NCI-H774 (cell line): ENCODE results near the gene EPN2.

Source experiments
- DNase-seq: peaks from one replicate; lab custom pipeline; 2025; lab: John Stamatoyannopoulos, UW

Gene EPN2

GRCh38 chr17:19239544-19239943 lies 2.4 kb downstream of the EPN2 start:
- no peak for DNase-seq

GRCh38 chr17:19242323-19242722 lies 5.2 kb downstream of the EPN2 start:
- no peak for DNase-seq

DNA sequence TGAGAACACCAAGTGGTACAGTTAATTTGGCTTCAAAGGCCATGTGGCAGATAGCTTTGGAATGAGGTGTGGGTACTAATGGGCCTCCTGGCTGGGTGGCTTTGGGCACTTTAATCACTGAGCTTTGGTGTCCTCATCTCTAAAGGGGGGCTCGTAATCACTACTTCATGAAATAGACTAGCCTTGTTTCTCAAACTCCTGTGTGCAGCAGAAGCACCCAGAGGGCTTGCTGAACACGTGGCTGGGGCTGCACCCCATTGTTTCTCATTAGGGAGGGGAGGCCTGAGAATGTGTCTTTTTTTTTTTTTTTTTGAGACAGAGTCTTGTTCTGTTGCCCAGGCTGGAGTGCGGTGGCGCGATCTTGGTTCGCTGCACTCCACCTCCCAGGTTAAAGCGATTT lies 5.8 kb downstream of the EPN2 start:
- no peak for DNase-seq

DNA sequence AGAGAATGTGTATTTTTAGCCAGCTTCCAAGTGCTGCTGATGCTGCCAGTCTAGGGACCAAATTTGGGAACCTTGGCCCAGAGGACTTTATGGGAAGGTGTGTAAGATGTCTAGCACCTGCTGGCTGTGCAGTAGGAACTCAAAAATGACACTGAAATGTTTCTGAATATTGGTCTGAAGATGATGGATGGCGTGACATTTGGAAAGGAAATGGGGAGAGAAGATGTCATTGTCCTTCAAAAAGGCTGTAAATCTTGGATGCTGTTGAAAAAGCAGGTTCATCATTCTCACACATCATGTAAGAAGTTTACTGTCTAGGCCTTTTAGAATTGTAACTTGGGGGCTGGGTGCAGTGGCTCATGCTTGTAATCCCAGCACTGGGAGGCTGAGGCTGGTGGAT lies 6.7 kb downstream of the EPN2 start:
- no peak for DNase-seq

DNA sequence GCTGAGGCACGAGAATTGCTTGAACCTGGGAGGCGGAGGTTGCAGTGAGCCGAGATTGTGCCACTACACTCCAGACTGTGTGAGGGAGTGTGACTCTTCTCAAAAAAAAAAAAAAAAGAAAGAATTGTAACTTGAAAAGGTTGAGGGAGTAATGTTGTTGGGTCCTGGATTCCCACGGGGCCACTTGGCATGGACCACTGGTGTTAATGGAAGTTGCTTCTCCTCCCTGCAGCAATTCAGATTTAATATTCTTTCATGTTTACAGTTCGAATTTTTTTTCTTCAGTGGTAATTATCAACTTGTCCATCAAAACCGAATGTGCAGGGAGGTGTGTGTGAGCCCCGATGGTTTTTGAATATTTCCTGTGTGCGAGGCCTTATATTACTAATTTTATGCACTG lies 7.2 kb downstream of the EPN2 start:
- no peak for DNase-seq

DNA sequence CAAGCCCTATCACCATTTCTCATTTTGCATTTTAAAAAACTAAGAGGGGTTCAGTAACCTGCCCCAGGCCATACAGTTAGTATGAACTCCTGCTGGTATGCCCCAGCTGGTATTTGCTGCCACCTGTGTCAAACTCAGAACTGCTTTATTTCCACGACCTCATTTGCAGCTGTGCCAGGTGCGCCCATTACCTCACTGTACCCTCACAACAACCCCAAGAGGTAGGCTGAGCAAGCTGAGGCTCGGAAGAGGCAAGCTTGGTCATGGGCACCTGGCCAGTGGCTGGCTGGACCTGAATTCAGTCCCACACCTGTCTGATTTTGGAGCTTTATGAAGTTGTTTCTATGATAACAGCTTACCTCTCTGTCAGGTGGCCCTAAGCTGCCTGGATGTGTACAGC lies 7.6 kb downstream of the EPN2 start:
- DNase-seq, result no peak

GRCh38 chr17:19247473-19247872 lies 10.3 kb downstream of the EPN2 start:
- no peak for DNase-seq

DNA sequence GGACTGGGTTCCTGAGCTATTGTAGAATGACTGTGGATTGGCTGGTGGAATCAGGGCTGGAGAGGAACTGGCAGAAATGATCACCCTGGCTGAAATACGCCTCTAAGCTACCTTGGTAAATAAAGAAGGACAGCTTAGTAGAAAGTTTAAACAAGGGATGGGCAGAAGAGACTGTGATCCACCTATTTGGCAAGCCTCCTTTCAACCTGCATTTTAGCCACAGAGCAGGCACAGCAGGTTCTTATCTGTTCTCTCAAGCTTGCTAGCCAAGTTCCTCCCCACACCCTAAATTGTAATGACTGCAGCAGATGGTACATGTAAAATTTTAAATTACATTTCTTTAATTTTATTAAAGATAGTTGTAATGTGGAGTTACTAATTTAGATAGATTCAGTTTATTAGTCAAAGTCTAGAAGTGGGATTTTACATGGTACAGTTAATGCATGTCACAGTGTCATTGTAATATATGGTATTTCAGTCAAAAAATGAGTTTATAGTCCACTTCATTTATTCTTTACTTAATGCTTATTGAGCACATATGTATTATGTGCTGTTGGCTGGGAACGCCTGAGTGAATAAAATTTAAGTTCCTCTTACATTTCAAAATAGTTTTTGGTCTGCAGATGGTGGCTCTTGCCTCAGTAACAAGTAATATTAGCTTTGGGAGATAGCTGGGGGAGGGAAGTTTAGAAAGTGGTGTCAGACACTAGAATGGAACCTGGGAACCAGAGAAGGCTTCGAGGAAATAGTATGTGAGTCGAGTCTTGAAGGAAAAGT lies 11.2 kb downstream of the EPN2 start:
- no peak for DNase-seq

DNA sequence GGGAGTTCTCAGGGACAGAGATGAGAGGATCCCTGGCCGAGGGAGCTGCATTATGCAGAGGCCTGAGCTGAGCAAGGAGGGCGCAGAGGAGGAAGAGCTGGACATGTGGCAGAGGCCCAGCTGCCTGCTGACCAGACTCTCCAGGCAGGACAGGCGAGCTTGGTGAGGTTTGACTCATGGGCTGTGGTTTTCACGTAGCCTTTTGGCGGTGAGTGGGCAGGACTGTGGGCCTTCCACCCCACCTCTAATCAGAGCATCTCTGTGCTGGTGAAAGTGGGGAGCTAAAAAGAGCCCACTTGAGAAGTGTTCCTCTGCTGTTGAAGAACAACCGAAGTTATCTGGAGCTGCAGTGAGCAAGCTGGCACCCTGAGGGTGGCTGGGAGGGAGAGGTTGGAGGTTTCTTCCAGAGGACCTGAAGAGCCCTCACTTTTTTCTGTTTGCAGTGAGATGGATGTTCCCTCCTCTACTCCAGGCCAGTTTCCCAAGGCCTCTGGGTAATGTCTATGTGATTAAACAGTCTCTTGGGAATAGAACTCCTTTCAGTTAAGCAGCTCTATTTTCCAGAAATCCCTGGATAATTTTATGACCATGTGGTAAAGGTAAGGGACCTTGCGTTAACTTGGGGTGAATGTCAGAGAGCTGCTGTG lies 11.9 kb downstream of the EPN2 start:
- DNase-seq, result no peak

DNA sequence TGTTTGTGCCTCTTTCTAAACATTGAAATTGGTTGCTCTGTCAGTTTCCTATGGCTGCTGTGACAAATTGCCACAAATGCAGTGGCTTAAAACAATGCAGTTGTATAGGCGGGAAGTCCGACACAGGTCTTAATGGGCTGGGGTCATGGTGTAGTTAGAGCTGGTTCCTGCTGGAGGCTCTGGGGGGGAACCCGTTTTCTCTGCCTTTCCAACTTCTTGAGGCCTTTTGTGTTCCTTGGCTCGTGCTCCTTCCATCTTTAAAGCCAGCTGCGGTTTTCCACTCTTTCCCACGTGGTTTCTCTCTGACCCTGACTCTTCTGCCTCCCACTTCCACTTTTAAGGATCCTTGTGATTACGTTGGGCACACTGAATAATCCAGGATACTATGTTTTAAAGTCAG lies 12.5 kb downstream of the EPN2 start:
- DNase-seq, result no peak

DNA sequence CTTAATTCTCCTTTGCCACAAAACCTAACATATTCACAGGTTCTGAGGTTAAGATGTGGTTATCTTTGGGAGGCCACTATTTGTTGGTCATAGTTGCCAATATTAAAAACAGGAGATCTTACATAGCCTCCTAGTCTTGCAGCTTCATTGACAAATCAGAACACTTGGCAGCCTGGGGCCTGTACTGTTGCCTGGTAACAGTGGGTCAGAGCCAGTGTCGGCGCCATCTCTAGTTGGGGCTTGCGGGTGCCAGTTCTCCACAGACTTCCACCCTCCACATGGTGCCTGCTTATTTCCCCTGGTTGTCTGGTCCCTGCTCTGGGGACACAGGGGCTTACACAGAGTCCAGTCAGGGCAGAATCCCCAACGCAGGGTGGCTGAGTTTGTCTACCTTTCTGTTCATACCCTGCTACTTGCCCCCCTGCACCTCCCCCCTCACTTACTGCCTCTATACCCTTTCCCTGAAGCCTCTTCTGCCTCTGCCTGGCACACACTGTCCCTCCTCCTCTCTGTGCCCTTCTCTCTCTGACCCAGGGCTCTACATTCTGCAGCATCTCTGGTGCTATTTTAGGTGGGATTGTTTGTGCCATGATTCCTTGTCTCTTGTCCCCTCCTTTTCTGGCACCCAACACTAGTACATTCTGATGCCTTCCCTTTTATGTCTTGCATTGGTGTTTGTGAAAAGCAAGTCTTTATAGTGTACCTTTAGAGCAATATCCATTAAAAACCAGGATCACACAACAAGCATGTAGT lies 13.4 kb downstream of the EPN2 start:
- no peak for DNase-seq

GRCh38 chr17:19253112-19253511 lies 15.9 kb downstream of the EPN2 start:
- DNase-seq, result no peak

DNA sequence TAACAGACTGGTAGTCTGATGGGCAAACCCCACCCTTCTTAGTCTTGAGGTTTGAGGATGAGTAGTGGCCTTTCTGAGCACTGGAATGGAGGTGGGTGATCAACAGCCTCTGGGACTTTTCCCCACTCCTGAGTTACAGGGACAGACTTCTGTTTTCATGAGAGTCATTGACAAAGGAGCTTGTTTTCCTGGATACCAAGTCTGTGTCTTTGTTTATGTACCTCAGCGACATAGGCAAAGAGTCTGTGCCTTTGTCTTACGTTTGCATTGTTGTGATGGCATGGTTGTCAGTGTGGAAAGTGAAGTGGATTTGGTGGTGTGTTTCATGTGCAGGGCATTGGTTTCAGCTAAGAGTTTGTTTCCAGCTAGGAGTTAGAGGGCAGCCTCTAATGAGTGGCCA lies 17.5 kb downstream of the EPN2 start:
- DNase-seq, result no peak

DNA sequence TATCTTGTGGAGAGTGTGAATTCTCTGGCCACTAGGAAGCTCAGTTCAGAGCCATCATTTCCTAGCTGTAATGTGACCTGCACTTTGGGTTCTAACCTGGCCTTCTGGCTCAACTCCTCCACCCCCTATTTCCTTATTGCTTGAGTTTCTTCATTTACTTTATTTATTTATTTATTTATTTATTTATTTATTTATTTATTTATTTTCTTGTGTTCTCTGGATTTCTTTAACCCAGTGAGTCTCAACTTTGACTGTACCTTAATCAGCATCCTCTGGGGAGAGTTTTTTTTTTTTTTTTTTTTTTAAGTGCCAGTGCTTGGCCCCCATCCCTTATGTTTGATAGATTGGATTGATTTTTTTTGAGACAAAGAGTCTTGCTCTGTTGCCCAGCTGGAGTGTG lies 18.1 kb downstream of the EPN2 start:
- DNase-seq, result no peak

DNA sequence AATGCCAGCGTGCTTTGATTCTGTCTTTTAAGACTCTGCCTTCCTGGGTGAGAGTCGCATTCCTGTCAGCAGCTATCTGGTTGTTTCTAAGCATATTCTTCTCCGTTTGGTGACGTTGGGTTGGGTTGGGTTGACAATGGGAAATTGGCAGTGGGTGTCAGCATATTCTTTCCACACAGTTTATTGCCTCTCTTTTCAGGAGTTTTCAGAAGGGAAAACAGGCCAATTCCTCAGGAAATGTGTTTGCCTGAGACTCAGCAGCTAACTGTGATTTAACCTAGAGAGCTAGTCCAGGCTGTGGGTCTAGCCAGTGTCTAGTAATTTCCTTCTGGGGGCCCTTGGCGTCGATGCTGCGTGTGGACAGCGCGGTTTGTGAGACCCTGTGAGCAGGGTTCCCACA lies 21.2 kb downstream of the EPN2 start:
- DNase-seq, result no peak

DNA sequence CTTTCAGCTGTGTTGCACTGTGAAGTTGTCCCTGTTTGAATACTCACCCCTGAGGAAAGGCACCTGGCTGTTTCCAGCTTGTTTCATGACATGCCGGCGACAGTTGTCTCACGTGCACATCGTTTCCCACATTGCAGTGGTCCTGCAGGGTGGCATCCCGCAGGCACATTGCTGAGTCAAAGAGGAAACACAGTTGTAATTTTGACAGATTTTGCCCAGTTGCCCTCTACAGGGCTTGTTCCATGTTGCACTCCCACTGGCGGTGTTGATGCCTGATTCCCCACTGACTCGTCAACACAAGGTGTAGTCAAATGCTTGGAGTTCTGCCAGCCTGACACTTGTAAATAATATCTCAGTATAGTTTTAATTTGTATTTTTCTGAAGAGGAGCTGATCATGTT lies 23.8 kb downstream of the EPN2 start:
- no peak for DNase-seq

- DNase-seq, result no peak
Observed at GRCh38 chr17:19261426-19261825, 24.3 kb downstream of the EPN2 start.

DNA sequence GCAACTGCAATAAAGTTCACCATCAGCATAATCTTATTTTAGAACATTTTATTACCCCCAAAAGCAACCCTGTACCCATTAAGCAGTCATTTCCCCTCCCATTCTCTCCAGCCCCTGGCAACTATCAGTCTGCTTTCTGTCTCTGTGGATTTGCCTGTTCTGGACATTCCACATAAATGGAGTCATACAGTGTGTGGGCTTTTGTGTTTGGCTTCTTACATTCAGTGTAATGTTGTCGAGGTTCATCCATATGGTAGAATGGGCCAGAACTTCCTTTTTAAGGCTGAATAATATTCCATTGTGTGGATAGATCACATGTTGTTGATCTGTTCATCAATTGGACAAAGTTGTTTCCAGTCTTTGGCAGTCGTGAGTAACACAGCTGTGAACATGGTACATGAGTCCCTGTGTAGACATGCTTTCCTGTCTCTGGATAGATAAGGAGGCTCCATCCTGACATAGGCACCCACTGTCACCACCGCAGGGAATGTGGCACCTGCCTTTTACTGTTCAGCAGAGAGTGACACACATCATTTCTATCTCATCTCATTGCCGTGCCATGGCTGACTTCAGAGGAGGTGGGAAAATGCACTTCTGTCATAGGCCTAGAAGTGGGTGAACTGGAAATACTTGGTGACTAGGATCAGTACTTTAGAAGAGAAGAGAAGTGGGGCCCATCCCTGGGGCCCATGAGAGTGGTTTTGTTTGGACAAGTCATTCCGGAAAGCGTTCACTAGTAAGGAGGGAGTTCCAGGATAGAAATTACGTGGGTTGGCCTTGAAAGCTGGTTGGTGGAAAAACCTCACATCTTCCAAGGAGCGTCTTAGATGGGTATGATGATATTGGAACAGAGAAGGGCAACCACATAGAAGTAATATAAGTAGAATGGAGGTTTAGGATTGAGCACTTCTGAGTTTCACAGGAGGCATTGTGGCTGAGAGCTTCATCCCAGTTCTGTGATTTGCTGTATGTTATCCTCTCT lies 25.8 kb downstream of the EPN2 start:
- DNase-seq, result no peak

DNA sequence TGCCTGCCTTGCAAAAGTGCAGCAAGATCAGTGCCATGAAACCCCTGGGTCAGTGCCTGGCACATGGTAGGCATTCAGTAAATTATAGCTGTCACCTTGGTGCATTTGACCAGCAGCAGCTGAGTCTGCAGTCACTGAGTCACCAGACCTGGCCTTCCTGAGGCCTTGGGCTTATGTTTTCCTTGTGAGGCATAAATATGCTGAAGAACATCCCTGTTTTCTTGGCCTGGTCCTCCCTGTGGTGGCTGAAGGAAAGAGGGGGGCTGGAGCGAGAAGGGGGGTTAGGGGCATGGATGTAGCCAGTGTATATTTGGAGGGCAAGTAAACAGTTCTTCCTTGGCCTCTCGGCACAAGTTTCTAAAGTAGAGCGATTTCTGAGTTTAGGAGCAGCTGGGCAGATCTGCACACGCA lies 26.5 kb downstream of the EPN2 start:
- DNase-seq, result no peak

DNA sequence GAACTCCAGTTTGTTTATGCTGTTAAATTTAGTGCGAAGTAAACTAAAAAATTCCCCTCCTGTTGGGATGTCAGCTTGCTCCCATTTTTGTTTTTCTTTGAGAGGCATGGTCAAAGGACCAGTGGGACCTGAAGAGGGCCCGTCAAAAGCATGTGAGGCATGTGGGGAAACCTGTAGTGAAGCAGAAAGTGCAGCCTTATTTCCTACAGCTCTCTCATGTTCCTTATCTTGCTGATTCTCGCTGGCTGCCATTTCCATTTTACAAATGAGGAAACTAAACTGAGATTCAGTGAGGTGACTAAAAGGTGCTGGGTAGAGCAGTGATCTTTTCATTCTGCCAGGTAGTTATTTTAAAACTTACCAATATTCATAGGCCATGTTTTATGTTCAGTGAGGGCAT lies 27.1 kb downstream of the EPN2 start:
- no peak for DNase-seq

DNA sequence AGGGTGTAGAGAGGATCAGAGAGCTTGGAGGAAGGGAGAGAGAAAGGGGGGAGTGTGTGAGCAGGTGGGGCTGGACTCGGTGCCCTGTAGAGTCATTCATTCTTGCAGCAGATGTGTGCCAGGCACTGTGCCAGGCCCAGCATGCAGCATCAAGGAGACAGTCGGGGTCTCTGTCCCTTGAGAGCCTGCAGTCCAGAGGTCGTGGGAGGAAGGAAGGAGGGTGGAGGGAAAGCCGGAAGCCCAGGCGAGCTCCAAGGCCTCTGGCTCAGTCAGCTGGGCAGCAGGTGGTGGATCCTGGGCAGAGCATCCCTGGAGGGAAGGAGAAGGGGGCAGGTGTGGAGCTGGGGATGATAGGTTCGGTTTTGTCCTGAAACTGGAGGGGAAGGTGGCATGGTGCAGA lies 27.5 kb downstream of the EPN2 start:
- no peak for DNase-seq

GRCh38 chr17:19265755-19266154 lies 28.6 kb downstream of the EPN2 start:
- DNase-seq, result no peak
